Cortex of kidney (tissue), 1 donor: ENCODE results near the gene ORM2.
"Not testable (repeated sequence)": the region's sequence is repeated elsewhere in the genome, so short reads cannot be mapped to it uniquely, and the experiment has no call there.

ENCODE experiments used
- DNase-seq: peaks from one replicate; lab custom pipeline; 2025; lab: John Stamatoyannopoulos, UW

ORM2 gene

DNA sequence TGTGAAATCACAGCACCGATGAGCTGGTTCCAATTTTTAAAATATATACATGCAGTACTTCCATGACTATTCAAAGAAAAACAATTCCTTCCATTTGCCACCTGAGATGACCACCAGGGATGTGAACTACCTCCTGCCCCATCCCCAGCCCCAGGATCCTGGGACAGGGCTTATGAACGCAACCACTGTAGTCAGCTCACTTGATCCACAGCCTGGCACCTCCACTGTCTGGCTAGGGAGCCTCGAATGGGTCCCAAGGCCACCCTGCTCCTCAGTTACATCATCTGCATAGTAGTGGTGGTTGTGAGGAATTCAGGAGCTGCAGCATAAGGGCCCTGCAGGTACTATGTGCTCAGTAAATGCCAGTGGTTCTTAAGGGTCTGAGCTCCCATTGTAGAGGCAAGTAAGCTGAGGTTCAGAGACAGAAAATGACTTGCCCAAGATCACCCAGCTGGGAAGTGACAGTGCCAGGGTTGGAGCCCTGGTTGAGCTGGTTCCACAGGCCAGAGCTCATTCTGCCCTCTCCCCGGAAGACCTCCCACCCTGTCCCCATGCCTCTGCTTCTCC is 2.9 kb downstream of the ORM2 start:
- DNase-seq = not testable (repeated sequence)

DNA sequence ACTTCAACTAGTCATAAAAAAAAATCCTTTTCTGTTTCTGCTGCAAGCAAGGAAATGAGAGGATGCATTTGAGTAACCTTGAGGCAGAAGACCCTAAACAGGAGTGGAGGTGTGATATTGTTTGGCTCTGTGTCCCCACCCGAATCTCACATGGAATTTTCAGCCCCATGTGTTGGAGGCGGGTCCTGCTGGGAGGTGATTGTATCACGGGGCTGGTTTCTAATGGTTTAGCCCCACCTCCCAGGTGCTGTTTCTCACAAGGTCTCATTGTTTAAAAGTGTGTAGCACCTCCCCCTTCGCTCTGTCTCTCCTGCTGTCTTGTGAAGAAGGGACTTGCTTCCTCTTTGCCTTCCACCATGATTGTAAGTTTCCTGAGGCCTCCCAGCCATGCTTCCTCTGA is 4.0 kb downstream of the ORM2 start:
- not testable (repeated sequence) for DNase-seq

DNA sequence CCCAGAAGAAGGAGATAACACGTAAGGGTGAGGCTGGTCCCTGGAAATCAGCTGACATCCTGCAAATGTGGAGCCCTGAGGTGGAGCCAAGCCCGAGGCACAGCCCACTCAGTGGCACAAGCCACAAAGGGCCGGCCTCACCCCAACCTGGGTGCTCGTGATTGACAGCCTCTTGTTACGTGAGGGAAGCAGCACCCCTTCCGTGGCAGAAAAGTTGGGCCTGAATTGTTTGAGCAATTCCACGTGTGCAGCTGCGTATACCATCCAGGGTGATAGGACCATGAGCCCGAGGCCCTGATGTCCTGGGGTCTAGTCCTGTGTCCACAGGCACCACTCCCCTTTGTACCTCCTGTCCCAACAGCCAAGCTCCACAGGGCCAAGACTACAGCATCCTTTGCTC is 4.8 kb downstream of the ORM2 start:
- no peak for DNase-seq

DNA sequence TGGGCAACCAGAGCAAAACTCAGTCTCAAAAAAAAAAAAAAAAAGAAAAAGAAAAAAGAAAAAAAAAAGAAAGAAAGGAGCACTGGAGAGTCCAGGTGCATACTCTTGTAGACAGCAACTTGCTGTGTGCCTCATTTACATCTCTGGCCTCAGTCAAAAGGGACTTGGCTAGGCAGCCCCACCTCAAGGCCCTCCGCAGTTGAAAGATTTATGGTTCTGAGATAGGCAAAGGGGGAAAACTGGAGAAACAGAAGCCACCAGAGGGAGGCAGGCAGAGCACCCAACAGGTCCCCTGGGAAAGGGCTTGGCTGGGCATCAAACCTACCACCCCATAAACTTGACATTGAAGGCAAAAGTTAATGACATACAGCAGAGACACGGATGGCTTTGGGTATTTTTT is 6.1 kb downstream of the ORM2 start:
- no peak for DNase-seq

DNA sequence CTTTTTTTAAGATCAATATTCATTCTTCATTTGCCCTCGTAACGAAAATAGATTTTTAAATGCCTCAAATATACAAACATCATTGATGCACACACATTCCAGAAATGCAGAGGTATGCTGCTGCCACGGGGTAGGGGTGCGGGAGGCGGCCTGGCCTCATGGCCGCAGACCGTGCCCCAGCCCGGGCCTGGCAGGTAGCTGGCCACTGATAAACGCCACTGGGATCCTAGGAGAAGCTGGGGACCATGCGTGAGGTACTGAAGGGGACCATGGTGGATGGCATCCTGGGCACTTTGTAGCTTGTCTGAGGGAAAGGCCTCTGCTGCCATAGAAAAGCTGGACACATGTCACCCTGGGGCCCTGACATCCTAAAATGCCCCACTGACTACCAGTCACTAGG is 6.5 kb downstream of the ORM2 start:
- no peak for DNase-seq

DNA sequence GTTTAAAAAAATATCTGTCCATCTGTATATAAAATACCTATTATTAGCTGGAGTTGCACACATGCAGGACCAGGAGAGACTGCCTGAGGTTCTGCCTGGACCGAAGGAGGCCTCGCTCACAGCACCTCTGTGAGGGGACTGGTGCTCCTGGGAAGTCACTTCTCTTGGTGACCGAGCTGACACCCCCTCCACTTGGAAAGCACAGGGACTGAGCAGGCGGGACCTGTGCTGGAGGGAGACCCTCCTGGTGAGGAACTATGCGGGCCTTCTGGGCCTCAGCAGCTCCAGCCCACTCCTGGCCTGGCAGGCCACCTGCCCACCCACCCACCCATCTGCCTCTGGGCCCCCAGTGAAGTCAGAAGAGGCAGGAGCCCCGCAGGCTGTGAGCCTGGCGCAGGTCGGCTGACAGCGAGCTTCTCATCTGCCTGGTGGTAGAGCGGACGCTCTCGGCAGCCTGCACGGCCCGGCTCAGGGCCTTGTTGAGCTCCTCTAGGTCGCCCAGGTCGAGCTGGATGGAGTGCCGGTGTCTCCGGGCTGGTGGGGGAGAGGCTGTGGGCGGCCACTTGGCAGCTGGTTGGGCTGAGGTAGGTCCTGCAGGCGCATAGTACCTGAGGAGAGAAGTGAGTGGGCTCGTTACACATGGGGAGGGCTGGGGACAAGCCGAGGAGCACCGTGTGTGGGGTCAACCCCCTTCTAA is 7.2 kb downstream of the ORM2 start:
- DNase-seq = no peak

DNA sequence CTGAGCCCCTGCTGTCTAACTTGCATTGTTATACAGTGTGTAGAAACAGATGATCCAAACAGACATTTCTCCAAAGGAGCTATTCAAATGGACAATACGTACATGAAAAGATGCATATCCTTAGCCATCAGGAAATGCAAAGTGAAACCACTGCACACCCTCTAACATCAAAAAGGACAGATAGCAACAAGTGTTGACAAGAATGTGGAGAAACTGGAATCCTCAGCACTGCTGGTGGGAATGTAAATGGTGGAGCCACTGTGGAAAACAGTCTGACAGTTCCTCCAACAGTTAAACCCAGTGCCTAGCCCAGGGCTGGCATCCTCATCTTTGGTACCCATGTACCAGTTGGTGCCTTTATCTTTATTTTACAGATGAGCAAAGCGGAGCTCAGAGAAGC is 8.5 kb downstream of the ORM2 start:
- DNase-seq = no peak

DNA sequence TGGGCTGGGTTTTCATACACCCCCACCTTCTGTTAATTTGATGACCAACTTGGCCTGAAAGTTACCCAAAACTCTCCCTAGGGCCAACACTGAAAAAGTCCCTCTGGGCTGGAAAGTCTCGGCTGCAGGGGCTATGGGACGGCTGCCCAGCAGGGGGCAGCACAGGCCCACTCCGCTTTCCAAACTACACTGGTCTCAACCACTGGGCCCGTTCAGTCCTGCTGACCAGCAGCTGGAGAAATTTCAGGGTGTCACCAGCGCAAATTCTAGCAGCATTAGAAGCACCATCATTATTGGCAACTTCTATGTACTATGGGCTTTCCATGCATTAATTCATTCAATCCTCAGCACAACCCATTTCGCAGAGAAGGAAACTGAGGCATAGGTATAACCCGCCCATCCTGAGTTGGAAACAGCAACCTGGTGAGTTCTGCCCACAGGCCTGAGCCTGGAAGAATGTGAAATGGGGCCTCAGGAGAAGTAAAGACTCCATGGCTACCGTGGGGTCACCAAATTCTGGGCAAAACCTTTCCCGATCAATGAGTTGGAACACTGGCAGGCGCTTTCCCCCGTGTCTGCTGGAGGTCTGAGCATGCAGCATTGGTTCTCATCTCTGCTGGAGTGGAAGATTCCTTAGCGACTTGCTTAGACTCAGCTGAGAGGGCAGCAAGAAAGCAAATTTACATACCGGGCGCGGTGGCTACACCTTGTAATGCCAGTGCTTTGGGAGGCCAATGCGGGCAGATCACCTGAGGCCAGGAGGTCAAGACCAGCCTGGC is 9.7 kb downstream of the ORM2 start:
- no peak for DNase-seq

DNA sequence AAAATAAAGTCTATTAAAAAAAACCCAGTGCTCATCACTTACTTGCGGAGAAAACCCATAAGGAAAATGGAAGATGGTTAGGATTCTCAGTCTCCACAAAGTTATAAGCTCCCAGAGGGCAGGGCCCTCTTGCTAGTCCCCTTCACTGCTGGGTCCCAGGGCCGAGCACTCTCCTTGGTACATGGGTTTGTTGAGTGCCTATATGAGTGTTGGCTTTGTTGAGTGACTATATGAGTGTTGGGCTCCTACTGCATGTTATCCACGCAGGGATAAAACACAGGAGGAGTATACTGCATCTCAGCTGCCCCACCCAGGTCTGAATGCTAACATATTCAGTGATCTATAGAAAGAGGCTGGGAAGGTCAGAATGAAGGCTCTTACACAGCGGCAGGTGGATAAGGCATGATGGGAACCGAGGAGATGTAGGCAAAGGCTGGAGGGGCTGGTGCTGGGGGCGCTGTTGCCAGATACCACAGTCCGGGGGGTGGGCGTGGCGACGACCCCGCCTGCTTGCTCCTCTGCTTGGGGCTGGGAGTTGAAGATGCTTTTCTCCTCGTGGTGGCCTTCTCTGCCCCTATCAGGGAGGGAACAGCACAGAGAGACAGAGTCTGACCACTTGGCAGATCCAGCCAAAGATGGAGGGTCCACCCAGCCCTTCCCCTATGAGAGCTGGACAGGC is 11.6 kb downstream of the ORM2 start:
- DNase-seq = no peak

DNA sequence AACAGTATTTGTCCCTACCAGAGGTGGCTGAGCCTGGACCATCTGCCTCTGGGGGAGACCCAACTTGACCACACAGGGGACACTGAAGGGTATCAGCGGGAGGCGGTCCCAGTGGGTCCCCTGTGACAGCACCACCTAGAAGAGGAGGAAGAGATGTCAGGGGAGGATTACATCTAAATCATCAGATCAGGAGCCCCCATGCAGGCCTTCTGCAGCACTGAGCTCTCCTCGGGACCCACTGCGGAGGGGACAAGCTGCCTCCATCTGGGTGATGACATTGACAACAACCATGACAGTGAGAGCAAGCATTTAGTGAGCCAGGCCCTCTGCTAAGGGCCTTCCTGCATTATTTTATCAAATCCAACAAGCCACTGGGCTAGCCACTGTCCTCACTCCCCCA is 12.3 kb downstream of the ORM2 start:
- no peak for DNase-seq

DNA sequence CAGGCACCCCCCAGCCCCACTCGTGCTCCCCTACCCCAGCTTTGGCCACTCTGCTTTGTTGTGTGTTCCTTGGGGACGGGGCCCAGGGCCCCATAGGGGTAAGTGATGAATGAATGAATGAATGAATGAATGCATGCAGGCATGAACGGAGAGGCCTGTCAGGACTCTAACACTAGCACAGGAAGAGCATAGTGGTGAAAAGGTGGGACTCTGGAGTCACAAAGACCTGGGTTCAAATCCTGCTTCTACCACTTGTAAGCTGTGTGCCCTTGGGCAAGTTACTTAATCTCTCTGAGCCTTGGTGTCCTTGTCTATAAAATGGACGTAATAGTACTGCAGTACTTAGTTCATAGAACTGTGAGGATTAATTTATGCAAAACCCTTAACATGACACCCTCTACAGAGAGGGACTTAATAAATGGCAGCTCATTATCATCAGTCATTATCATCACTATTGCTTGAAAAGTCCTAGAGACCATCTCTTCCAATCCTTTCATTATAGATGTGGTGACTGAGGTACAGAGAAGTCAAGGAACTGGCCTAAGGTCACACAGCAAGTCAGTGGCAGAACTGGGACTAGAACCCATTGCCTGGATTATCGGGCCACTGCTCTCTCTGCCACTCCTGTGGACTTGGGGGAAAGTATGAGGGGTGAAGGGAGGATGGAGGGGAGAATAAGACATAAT is 13.2 kb downstream of the ORM2 start:
- DNase-seq = no peak

DNA sequence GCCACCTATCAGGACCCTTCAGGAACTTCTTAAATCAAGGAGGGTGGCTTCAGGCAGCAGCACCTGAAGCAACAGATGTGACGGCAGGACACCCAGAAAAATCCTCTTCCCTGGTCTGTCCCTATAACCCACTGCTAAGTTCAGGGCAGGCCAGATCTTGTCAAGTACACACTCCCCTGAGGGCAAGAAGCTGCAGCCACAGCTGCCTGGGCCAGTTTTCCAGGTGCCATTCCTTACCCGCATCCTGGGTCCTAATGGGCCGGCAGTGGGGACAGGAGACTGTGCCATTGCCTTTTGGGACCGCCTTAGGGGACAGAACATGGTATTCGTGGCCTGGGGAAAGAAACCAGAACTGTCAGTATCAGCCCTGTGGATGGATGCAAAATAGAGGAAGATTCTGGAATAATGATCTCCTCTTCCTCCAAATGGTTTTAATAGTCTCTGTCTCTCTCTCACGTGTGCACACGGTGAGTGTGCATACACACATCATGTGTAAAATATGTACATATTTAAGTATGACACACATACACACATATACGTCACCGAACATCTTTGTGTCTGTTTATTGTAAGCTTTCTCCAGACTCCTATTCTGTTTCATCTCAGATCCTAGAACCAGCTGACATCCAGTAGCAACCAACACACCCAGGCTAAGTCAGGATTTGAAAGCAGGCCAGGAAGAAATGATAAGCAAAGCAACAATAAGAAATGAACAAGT is 14.0 kb downstream of the ORM2 start:
- DNase-seq = no peak

DNA sequence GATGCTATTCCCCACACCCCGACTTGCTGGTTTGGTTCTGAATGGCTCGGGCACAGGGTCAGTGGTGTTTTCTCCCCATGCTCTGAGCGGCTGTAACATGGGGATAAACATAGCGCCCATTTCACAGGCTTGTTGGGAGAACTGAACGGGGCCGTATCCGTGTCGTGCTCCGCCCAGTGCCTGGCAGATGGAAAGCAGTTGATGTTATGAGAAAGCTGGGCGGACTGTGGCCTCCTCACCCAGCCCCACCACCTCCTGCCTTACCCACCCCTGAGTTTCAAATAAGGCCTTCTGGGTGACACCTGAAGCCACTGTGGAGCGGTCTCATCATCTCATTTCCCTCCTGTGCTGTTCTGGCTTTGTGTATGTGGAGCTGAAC is 14.5 kb downstream of the ORM2 start:
- DNase-seq = no peak

DNA sequence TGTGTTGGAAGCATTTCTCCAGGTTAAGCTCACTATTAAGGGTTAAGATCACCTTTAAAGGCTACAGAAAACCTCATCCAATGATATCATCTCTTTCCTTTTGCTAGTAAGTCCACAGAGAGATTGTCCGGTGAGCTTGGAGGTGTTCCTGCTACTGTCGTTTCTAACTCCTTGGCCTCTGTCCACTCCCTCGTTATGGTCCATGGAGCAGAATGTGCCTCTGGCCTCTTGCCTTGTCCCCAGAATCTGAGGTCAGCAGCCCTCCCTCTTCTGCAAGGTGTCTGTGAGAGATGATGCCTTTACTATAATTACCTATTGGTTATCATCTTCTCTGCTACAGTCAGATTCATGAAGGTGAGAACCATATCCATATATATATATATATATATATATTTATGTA is 15.0 kb downstream of the ORM2 start:
- no peak for DNase-seq

DNA sequence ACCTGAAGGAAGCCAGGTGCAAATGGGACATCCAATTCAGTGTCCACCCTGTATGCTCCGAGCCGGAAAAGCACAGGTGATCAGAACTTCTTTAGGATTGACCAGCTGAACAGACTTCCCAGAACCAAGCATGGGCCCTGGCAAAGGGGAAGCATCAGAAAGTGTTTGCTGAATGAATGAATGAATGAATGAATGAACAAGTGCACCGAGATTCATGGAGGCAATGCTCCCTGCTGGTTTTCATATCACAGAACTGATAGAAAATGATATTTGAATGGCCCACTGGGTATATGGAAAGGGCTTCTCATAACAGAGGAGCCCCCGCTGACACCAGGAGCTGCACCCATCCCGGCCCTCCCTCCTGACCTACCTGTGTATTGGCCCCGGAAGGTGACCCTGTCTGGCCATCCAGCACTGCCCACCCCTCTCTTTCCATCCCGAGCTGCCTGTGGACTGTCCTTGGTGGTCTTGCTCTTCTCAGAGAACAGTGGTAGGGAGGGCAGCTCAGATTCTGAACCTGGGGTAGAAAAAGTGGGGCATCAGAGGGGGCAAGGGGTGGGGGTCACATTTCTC is 15.9 kb downstream of the ORM2 start:
- no peak for DNase-seq

DNA sequence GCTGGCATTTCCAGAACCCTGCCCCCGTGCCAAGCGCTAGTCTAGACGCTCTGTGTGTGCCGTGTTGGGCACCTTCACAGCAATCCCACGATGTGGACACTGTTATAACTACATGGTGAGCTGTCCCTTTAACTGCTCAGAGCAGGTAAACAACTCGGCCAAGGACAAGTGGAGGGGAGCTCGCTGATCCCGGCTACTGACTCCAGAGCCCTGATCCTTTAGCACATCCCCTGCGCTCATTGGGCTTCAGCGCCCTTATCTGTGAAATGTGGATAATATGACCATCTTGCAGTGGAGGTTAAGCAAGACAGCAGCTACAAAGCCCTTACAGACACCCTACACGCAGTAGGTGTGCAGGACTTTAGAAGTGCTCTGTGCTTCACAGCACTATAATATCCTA is 16.5 kb downstream of the ORM2 start:
- no peak for DNase-seq

DNA sequence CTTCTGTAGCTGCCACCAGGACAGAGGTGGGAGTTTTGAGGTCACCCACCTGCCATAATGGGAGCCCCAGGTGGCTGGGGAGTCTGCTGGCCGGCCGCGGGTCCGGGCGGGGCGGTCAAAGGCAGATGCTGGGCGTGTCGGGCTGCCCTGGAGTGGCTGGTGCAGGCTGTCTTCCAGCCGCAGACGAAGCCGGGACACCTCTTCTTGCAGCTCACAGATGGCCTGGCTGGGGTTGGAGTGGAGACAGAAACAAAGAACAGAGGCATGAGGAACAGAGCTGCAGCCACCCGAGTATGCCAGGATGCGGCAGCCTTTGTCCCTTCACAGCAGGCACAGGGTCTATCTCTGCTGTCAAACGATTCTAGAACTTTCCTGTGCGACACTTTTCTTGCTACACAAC is 18.0 kb downstream of the ORM2 start:
- no peak for DNase-seq

DNA sequence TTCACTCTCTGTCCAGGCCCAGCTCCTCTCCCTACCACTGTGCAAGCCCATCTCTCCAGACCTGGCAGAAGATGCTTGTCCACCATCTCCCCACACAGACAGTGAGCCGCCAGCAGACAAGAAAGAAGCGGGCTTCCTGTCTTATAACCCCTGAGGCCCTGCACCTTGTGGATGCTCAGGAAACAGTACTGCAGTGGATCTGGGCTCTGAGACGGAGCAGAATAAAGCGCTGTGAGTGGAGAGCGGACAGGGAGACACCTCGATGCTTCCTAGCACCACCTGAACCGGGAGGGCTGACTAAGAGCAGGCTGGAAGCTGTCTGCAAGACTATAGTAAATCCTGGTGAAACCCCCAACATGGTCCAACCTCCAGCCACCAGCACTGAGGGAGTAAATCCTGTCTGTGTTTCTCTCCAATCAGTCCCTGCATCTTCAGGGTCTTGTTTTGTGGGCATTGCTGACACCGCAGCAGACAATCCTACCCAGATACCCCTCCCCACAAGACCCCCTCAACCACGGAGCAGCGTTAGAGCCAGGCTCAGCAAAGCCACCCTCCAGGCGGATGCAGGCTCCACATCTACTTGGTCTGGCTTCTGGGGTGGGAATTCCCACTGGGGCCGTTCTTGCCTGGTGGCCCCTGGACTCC is 18.7 kb downstream of the ORM2 start:
- no peak for DNase-seq

DNA sequence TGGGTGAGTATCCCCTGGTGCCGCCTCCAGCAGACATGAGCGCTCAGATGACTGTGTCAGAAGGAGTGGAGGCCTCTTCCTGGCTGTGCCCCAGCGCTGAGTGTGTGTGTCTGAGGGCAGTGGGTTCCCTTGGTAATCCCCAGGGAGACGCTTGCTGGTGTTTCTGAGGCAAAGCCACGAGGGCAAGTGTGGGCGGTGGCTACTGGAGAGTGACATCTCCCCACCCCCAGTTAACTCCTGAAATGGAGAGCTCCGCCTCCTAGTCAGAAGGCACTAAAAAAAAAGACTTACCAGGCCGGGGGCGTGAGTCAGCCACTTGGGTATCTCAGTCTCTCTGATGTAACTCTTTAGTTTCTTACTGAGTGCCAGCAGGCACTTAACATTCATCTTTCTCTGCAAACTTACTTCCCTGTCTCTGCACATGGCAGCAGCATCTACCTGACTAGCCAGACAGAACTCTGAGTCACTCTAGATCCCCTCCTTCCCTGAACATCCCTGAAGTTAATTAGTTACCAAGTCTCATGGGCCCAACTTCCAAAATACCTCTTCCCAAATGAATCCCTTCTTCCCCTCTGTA is 19.3 kb downstream of the ORM2 start:
- no peak for DNase-seq

DNA sequence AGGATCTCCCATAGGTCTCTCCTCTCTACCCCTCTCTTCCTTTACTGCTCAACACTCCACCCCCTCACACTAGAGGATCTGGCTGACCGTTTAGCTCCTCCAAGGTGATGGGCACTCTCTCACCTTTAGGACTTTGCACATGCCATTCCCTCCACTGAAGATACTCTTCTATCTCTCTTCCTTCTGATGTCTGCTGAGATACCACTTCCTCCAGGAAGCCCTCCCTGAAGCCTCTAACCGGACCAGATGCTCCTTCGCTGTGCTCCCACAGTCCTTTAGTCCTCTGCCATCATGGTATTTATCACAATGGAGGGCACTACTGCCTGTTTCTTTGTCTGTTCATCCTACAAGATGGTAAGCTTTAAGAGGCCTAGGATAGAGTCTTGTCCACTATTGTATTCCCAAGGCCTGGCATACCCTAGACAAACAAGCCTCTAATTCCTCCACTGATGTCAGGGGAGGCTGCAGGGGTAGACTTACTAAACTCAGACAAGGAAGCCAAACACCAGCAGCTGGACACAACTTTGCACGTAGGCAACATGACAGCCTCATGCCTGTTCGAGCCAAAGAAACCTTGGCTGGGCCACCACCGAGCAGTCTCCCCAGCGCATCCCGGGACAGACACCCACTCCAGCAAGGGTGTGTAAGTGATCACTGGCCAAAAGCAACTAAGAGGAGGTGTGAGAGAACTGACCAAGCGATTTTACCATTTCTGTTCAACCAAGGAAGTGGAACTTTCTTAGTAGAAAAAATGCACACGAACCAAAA is 20.2 kb downstream of the ORM2 start:
- no peak for DNase-seq
